Osteocyte (in vitro differentiated cells): ENCODE measurements around the gene CFAP107. TPM values are rescaled to one million over a fixed set of nuclear protein-coding genes. Genes with fewer than 3 reads are reported as not detected.

Source experiments
- DNase-seq: peaks from one replicate; pipeline ENCODE4 v3.0.0; 2021; ENCODE audit warnings: mixed read lengths; ENCODE audit not compliant: unreplicated experiment; ENCODE audit errors: extremely low spot score
- H3K27ac Mint-ChIP-seq: one replicate; pipeline ENCODE4 v1.8.0; 2021; ENCODE audit warnings: mild to moderate bottlenecking, mixed read lengths; ENCODE audit not compliant: unreplicated experiment
- H3K27me3 Mint-ChIP-seq: one replicate; pipeline ENCODE4 v1.8.0; 2021; ENCODE audit warnings: mixed read lengths; ENCODE audit not compliant: unreplicated experiment
- H3K36me3 Mint-ChIP-seq: one replicate; pipeline ENCODE4 v1.8.0; 2021; ENCODE audit warnings: mixed read lengths; ENCODE audit not compliant: unreplicated experiment
- H3K4me1 Mint-ChIP-seq: one replicate; pipeline ENCODE4 v1.8.0; 2021; ENCODE audit warnings: mixed read lengths; ENCODE audit not compliant: unreplicated experiment
- H3K4me3 Mint-ChIP-seq: one replicate; pipeline ENCODE4 v1.8.0; 2021; ENCODE audit warnings: mild to moderate bottlenecking, moderate library complexity, mixed read lengths; ENCODE audit not compliant: unreplicated experiment
- H3K9me3 Mint-ChIP-seq: one replicate; pipeline ENCODE4 v1.8.0; 2021; ENCODE audit warnings: mixed read lengths; ENCODE audit not compliant: unreplicated experiment
- total RNA-seq: library from RNA; stranded (reverse); gene quantifications from 2 replicates; pipeline ENCODE4 v1.2.1, GENCODE V29; 2021
- TF ChIP-seq, protein P1 (sequence below): fragments of 200-600 bp; sonication (generic); IDR thresholded peaks from 2 replicates; pipeline ENCODE4 v1.5.0; 2021; ENCODE audit warnings: antibody characterized with exemption, mild to moderate bottlenecking, moderate library complexity

CFAP107 gene
- total RNA-seq, 1 donor from 2014 or later: not detected

- H3K27ac Mint-ChIP-seq: no peak overlapping the region
- no peak overlapping the region for H3K4me3 Mint-ChIP-seq
- H3K9me3 Mint-ChIP-seq: peaks cover 3% of the 10 kb centered on the region
- H3K27me3 Mint-ChIP-seq: peaks cover 9% of the 10 kb centered on the region
- H3K4me1 Mint-ChIP-seq: no peaks in the 10 kb centered on the region
- H3K36me3 Mint-ChIP-seq: no peaks in the 10 kb centered on the region
- no peak for DNase-seq
- TF ChIP-seq, protein P1, sequence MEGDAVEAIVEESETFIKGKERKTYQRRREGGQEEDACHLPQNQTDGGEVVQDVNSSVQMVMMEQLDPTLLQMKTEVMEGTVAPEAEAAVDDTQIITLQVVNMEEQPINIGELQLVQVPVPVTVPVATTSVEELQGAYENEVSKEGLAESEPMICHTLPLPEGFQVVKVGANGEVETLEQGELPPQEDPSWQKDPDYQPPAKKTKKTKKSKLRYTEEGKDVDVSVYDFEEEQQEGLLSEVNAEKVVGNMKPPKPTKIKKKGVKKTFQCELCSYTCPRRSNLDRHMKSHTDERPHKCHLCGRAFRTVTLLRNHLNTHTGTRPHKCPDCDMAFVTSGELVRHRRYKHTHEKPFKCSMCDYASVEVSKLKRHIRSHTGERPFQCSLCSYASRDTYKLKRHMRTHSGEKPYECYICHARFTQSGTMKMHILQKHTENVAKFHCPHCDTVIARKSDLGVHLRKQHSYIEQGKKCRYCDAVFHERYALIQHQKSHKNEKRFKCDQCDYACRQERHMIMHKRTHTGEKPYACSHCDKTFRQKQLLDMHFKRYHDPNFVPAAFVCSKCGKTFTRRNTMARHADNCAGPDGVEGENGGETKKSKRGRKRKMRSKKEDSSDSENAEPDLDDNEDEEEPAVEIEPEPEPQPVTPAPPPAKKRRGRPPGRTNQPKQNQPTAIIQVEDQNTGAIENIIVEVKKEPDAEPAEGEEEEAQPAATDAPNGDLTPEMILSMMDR: no peak
These were observed 6.4 kb upstream of the CFAP107 start for GRCh38 chr1:12739613-12740012.

- Mint-ChIP-seq H3K4me3 (no peak overlapping the region), H3K36me3 (no peaks in the 10 kb centered on the region), H3K9me3 (peaks cover 6% of the 10 kb centered on the region), H3K27me3 (peaks cover 4% of the 10 kb centered on the region), H3K27ac (no peak overlapping the region), H3K4me1 (peaks cover 5% of the 10 kb centered on the region)
- no peak for DNase-seq
- TF ChIP-seq, protein P1: no peak
These were observed 4.1 kb upstream of the CFAP107 start for GRCh38 chr1:12741946-12742345.

GRCh38 chr1:12745126-12745991 lies 641 bp upstream of the CFAP107 start:
- peaks cover 21% of the 10 kb centered on the region for H3K9me3 Mint-ChIP-seq
- DNase-seq: no peak
- H3K36me3 Mint-ChIP-seq: no peaks in the 10 kb centered on the region
- no peak overlapping the region for H3K4me3 Mint-ChIP-seq
- no peak overlapping the region for H3K27ac Mint-ChIP-seq
- peaks cover 2% of the 10 kb centered on the region for H3K27me3 Mint-ChIP-seq
- peaks cover 5% of the 10 kb centered on the region for H3K4me1 Mint-ChIP-seq
- TF ChIP-seq, protein P1: no peak

DNA sequence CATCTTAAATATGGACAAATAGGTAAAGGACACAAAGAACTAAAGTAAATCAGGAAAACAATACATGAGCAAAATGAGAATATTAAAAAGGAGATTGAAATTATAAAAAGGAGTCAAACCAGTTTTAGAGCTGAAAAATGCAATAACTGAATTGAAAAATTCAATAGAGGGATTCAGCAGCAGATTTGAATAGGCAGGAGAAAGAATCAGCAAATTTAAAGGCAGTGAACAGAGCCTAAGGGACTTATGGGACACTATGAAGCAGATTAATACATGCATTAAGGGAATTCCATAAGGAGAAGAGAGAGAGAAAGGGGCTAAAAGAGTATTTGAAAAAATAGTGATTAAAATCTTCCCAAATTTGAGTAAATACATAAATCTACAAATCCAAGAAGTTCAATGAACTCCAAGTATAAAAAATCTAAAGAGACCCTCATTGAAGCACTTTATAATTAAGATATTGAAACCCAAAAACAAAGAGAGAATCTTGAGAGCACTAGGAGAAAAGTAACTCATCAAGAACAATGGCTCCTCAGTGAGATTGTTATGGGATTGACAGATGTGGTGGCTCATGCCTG lies 2.9 kb downstream of the CFAP107 start:
- H3K4me1 Mint-ChIP-seq: peaks cover 5% of the 10 kb centered on the region
- TF ChIP-seq, protein P1: no peak
- no peak overlapping the region for H3K4me3 Mint-ChIP-seq
- no peaks in the 10 kb centered on the region for H3K36me3 Mint-ChIP-seq
- no peak for DNase-seq
- H3K9me3 Mint-ChIP-seq: peaks cover 24% of the 10 kb centered on the region
- H3K27me3 Mint-ChIP-seq: peaks cover 5% of the 10 kb centered on the region
- no peak overlapping the region for H3K27ac Mint-ChIP-seq

- Mint-ChIP-seq H3K4me1 (no peaks in the 10 kb centered on the region), H3K9me3 (peaks cover 9% of the 10 kb centered on the region), H3K27ac (no peak overlapping the region), H3K36me3 (no peaks in the 10 kb centered on the region), H3K4me3 (no peak overlapping the region), H3K27me3 (peaks cover 9% of the 10 kb centered on the region)
- no peak for DNase-seq
- TF ChIP-seq, protein P1: no peak
These were observed 8.7 kb downstream of the CFAP107 start for GRCh38 chr1:12754738-12755137.
